IMR-90 (cell line): ENCODE measurements around the gene DUOX1.

Experiments used
- BHLHE40 ChIP-seq: fragments of 150-350 bp; IDR thresholded peaks from 2 replicates; pipeline ENCODE4 v1.6.1; 2016; ENCODE audit warnings: mild to moderate bottlenecking, low read depth, low read length
- CEBPB ChIP-seq: IDR thresholded peaks from 2 replicates; pipeline ENCODE4 v1.6.1; 2012; ENCODE audit warnings: low read depth, low read length, improper control_type of control experiment
- CTCF ChIP-seq: conservative IDR thresholded peaks from 2 replicates; pipeline ENCODE4 v1.5.1; 2012; ENCODE audit warnings: mild to moderate bottlenecking, low read depth, low read length, improper control_type of control experiment
- ELK1 ChIP-seq: fragments of 150-350 bp; IDR thresholded peaks from 2 replicates; pipeline ENCODE4 v1.6.1; 2016; ENCODE audit warnings: low read depth, mild to moderate bottlenecking, low read length, moderate library complexity, borderline replicate concordance
- MAFK ChIP-seq: IDR thresholded peaks from 2 replicates; pipeline ENCODE4 v1.6.1; 2012; ENCODE audit warnings: low read depth, low read length, improper control_type of control experiment
- MAZ ChIP-seq: IDR thresholded peaks from 2 replicates; pipeline ENCODE4 v1.6.1; 2012; ENCODE audit warnings: low read depth, mild to moderate bottlenecking, low read length, improper control_type of control experiment, moderate library complexity, borderline replicate concordance
- POLR2A ChIP-seq: IDR thresholded peaks from 2 replicates; pipeline ENCODE4 v1.6.1; 2012; ENCODE audit warnings: mild to moderate bottlenecking, low read depth, low read length
- RAD21 ChIP-seq: IDR thresholded peaks from 2 replicates; pipeline ENCODE4 v1.6.1; 2012; ENCODE audit warnings: low read length, improper control_type of control experiment
- RCOR1 ChIP-seq: IDR thresholded peaks from 2 replicates; pipeline ENCODE4 v1.6.1; 2012; ENCODE audit warnings: mild to moderate bottlenecking, low read length, improper control_type of control experiment; ENCODE audit not compliant: insufficient replicate concordance
- RFX5 ChIP-seq: IDR thresholded peaks from 2 replicates; pipeline ENCODE4 v1.8.0; 2012; ENCODE audit warnings: low read depth, mild to moderate bottlenecking, low read length, moderate library complexity
- SMC3 ChIP-seq: fragments of 150-350 bp; IDR thresholded peaks from 2 replicates; pipeline ENCODE4 v1.6.1; 2016; ENCODE audit warnings: low read depth, mild to moderate bottlenecking, antibody characterized with exemption, low read length, moderate library complexity
- USF2 ChIP-seq: fragments of 150-350 bp; IDR thresholded peaks from 2 replicates; pipeline ENCODE4 v1.6.1; 2017; ENCODE audit warnings: mild to moderate bottlenecking, antibody characterized with exemption, low read length, low read depth

GRCh38 chr15:45118131-45118588, 11.6 kb upstream of the DUOX1 start:
- TF ChIP-seq BHLHE40 = no peak
- TF ChIP-seq CTCF = peak; percentile 100
- no peak for TF ChIP-seq POLR2A
- TF ChIP-seq ELK1 = no peak
- TF ChIP-seq RAD21 = peak; percentile 79
- peak; percentile 47; the same call in 1 of the 2 replicates for TF ChIP-seq MAZ
- no peak for TF ChIP-seq USF2
- no peak for TF ChIP-seq CEBPB
- peak; percentile 79 for TF ChIP-seq SMC3
- TF ChIP-seq RCOR1 = no peak
- TF ChIP-seq RFX5 = no peak
- TF ChIP-seq MAFK = no peak
